HepG2 (cell line): ENCODE data around the gene HMGCR. TPM values are rescaled to one million over a fixed set of nuclear protein-coding genes. Genes with fewer than 3 reads are reported as not detected.
"Not testable (repeated sequence)": the region's sequence is repeated elsewhere in the genome, so short reads cannot be mapped to it uniquely, and the experiment has no call there.

Source experiments
- ATAC-seq: fragments of 200-7000 bp; cut with Tn5 transposase; 3 replicates; pipeline ENCODE4 v1.9.1; 2020; ENCODE audit warnings: mild to moderate bottlenecking, moderate library complexity
- BruUV-seq: library from RNA; stranded (reverse); fragments of 400-500 nt; replicated peaks from 2 replicates; lab custom pipeline; 2021; lab: Mats Ljungman, UMichigan
- CTCF ChIA-PET: fragments of 300-600 bp; formaldehyde crosslinking; extraction: SDS; loops from one replicate; lab custom pipeline; 2021; ENCODE audit warnings: low total read pairs, inconsistent platforms, low intra/inter-chr PET ratio; lab: Yijun Ruan, JAX
- POLR2A ChIA-PET: fragments of 350-600 bp; sonication (Branson Sonifier 250); formaldehyde crosslinking; loops from one replicate; lab custom pipeline; 2020; ENCODE audit warnings: antibody characterized with exemption, inconsistent platforms; lab: Yijun Ruan, JAX
- DNase-seq: peaks from one replicate; pipeline ENCODE4 v3.0.0-alpha.2; 2015; ENCODE audit warnings: low spot score
- FAIRE-seq: peaks from 3 replicates; lab custom pipeline; 2011; peaks lifted over from hg19 to GRCh38; lab: Jason Lieb, UNC
- H2AFZ ChIP-seq: one replicate; pipeline ENCODE4 v1.6.1; 2011; ENCODE audit warnings: low read length, inconsistent platforms
- H3K27ac ChIP-seq: fragments of 300-600 bp; 3 replicates; pipeline ENCODE4 v1.8.0; 2011; ENCODE audit warnings: mixed run types, mild to moderate bottlenecking, mixed read lengths, low read length, inconsistent platforms; ENCODE audit not compliant: insufficient read depth; ENCODE audit errors: extremely low read length
- H3K27me3 ChIP-seq, 2 experiments: fragments of 200-600 bp in 1 of 2; 2 replicates in 1 of 2; 3 replicates in 1 of 2; pipeline versions ENCODE4 v1.6.0 to v1.8.0; 2011; ENCODE audit warnings: low read length in 2 of 2, mild to moderate bottlenecking in 2 of 2, moderate library complexity in 2 of 2, inconsistent platforms in 1 of 2; ENCODE audit not compliant: insufficient read depth in 2 of 2, control insufficient read depth in 1 of 2
- H3K36me3 ChIP-seq, 2 experiments: fragments of 200-600 bp in 1 of 2; replicated peaks in 1 of 2; 2 replicates in 1 of 2; 3 replicates in 1 of 2; pipeline versions ENCODE4 v1.5.1 to v1.8.0; 2011; ENCODE audit warnings: low read length in 2 of 2, inconsistent platforms in 1 of 2; ENCODE audit not compliant: insufficient read depth in 2 of 2, control insufficient read depth in 1 of 2
- H3K4me1 ChIP-seq: 2 replicates; pipeline ENCODE4 v1.5.1; 2012; ENCODE audit warnings: low read length, inconsistent platforms; ENCODE audit not compliant: insufficient read depth
- H3K4me2 ChIP-seq: 2 replicates; pipeline ENCODE4 v1.6.0; 2011; ENCODE audit warnings: low read depth, low read length, inconsistent platforms
- H3K4me3 ChIP-seq, 3 experiments: fragments of 200-600 bp in 1 of 3; sonication (generic), shearing (Covaris generic) in 1 of 3; replicated peaks in 1 of 3; 2 replicates each; pipeline ENCODE4 v1.5.1; 2011 to 2016; ENCODE audit warnings: low read length in 3 of 3, inconsistent platforms in 2 of 3, low read depth in 2 of 3, mild to moderate bottlenecking in 2 of 3, control low read depth in 1 of 3, mixed read lengths in 1 of 3; ENCODE audit not compliant: insufficient read depth in 1 of 3
- H3K79me2 ChIP-seq: one replicate; pipeline ENCODE4 v1.6.1; 2011; ENCODE audit warnings: low read length, inconsistent platforms; ENCODE audit not compliant: insufficient read depth
- H3K9ac ChIP-seq: 2 replicates; pipeline ENCODE4 v1.6.0; 2011; ENCODE audit warnings: mild to moderate bottlenecking, low read depth, low read length, inconsistent platforms; ENCODE audit not compliant: insufficient read depth
- H3K9me3 ChIP-seq: 2 replicates; pipeline ENCODE4 v1.5.1; 2012; ENCODE audit warnings: mild to moderate bottlenecking, low read length
- H4K20me1 ChIP-seq: 2 replicates; pipeline ENCODE4 v1.6.0; 2011; ENCODE audit warnings: inconsistent platforms, mild to moderate bottlenecking, low read length, moderate library complexity; ENCODE audit not compliant: insufficient read depth
- AHR ChIP-seq: IDR thresholded peaks from 2 replicates; pipeline ENCODE4 v1.6.1; 2018; ENCODE audit warnings: missing genetic modification reagents, missing compliant biosample characterization
- EHMT2 ChIP-seq: fragments of 200-600 bp; sonication (generic); IDR thresholded peaks from 2 replicates; pipeline ENCODE4 v1.7.0; 2017; ENCODE audit warnings: antibody characterized with exemption, low read depth, low read length, borderline replicate concordance
- NCOA2 ChIP-seq: sonication (generic); formaldehyde crosslinking; IDR thresholded peaks from 2 replicates; pipeline ENCODE4 v1.8.0; 2022; ENCODE audit warnings: inconsistent platforms
- NRL ChIP-seq: sonication (generic); formaldehyde crosslinking; IDR thresholded peaks from 2 replicates; pipeline ENCODE4 v1.5.0; 2020; ENCODE audit warnings: missing genetic modification reagents, mild to moderate bottlenecking, moderate library complexity, borderline replicate concordance
- PRPF4 ChIP-seq: fragments of 200-400 bp; formaldehyde crosslinking; IDR thresholded peaks from 2 replicates; pipeline ENCODE4 v1.6.1; 2016; ENCODE audit warnings: low read length, low read depth; ENCODE audit not compliant: poor library complexity, severe bottlenecking
- RFXAP ChIP-seq: sonication (generic); formaldehyde crosslinking; IDR thresholded peaks from 2 replicates; pipeline ENCODE4 v1.4.0; 2020; ENCODE audit warnings: missing genetic modification reagents, borderline replicate concordance
- ZMYM2 ChIP-seq: sonication (generic); formaldehyde crosslinking; IDR thresholded peaks from 2 replicates; pipeline ENCODE4 v1.8.0; 2022; ENCODE audit warnings: mild to moderate bottlenecking, missing genetic modification reagents
- ZNF687 ChIP-seq: sonication (generic); formaldehyde crosslinking; IDR thresholded peaks from 2 replicates; pipeline ENCODE4 v1.5.1; 2020; ENCODE audit warnings: mild to moderate bottlenecking, missing genetic modification reagents, moderate library complexity
- WGBS: methylation state at CpG from one replicate; pipeline ENCODE4 v1.1.6; 2017; ENCODE audit warnings: low lambda C conversion rate; 5-methylcytosine and 5-hydroxymethylcytosine counted together
- in situ Hi-C: cut with HindIII; loops from 2 replicates; pipeline ENCODE4 v1.10.0; 2017; ENCODE audit warnings: low pct_unique_long_range_greater_than_20kb; ENCODE audit not compliant: extremely low pct_ligation_motif_present
- intact Hi-C: fragments of 100-400 bp; cut with micrococcal nuclease; formaldehyde crosslinking; loops from one replicate; pipeline ENCODE4 v1.10.0; 2022; ENCODE audit not compliant: unreplicated experiment
- polyA plus RNA-seq, 8 experiments: library from polyadenylated mRNA; depleted of rRNA in 3 of 8; stranded (reverse) in 7 of 8; unstranded in 1 of 8; fragments of >200 nt; fragmentation: Illumina TruSeq in 4 of 8; extraction: Trizol in 4 of 8; gene quantifications; 2 replicates each; pipeline versions ENCODE4 v1.2.1 to v1.2.3, GENCODE V29; 2011 to 2016; ENCODE audit warnings: low read depth in 4 of 8, missing spikeins in 1 of 8, mixed read lengths in 1 of 8; ENCODE audit not compliant: insufficient read depth in 1 of 8
- total RNA-seq, 5 experiments: library from RNA; depleted of rRNA; stranded (reverse); fragments of >200 nt; fragmentation: Illumina TruSeq; extraction: Trizol; gene quantifications; 2 replicates each; pipeline ENCODE4 v1.2.3, GENCODE V29; 2016; ENCODE audit warnings: low read depth in 1 of 5

Gene HMGCR
- total and polyA plus RNA-seq, 2 of the 13 experiments (the other 11 are each of a cell fraction or from before 2014, with no cell fraction given): 43.0 to 144 TPM

- TF ChIP-seq NRL (CRISPR knock-in tag) (no peak), EHMT2 (peak; percentile 51; the same call in 1 of the 2 replicates), AHR (CRISPR knock-in tag) (no peak; the same call in 1 of the 2 replicates), NCOA2 (CRISPR knock-in tag) (peak; percentile 67; the same call in 1 of the 2 replicates), ZMYM2 (CRISPR knock-in tag) (peak; percentile 60; the same call in 1 of the 2 replicates), PRPF4 (peak; percentile 28), RFXAP (no peak)
Measured at GRCh38 chr5:75331095-75332090, 5.6 kb upstream of the HMGCR start (continued).

DNA sequence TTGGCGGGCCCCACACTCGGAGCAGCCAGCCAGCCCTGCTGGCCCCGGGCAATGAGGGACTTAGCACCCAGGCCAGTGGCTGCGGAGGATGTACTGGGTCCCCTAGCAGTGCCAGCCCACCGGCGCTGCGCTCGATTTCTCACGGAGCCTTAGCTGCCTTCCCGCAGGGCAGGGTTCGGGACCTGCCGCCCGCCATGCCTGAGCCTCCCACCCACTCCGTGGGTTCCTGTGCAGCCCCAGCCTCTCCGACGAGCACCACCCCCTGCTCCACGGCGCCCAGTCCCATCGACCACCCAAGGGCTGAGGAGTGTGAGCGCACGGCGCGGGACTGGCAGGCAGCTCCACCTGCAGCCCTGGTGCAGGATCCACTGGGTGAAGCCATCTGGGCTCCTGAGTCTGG lies 3.3 kb upstream of the HMGCR start:
- H3K27ac ChIP-seq, H3K9ac ChIP-seq, intact Hi-C loops, H3K9me3 ChIP-seq, BruUV-seq, in situ Hi-C loops, DNase-seq, ATAC-seq, H3K36me3 ChIP-seq, POLR2A ChIA-PET, H2AFZ ChIP-seq, FAIRE-seq, H3K4me3 ChIP-seq, H3K27me3 ChIP-seq, CTCF ChIA-PET, H3K4me2 ChIP-seq: not testable (repeated sequence)
- peak; percentile 7; the same call in 1 of the 2 replicates for TF ChIP-seq ZNF687 (CRISPR knock-in tag)
- Histone ChIP-seq H3K4me1 (peaks cover 57% of the 10 kb centered on the region), H3K79me2 (peaks cover 25% of the 10 kb centered on the region), H4K20me1 (peaks cover 16% of the 10 kb centered on the region)
- 100% methylated on average over 12 of the region's 23 CpGs for WGBS
